Mucosa of descending colon (tissue), 3 donors: ENCODE data around the gene MCCC1. TPM values are rescaled to one million over a fixed set of nuclear protein-coding genes. Genes with fewer than 3 reads are reported as not detected.

Experiments used
- ATAC-seq: fragments of 200-7000 bp; cut with Tn5 transposase; one replicate; pipeline ENCODE4 v1.9.1; 2020; ENCODE audit warnings: mild to moderate bottlenecking, moderate library complexity
- DNase-seq, 3 donors: peaks; one replicate each; pipeline ENCODE4 v3.0.0-alpha.2; 2020
- H3K36me3 ChIP-seq: fragments of 200-600 bp; one replicate; pipeline ENCODE4 v1.8.0; 2021; ENCODE audit warnings: low read depth, mild to moderate bottlenecking
- H3K4me1 ChIP-seq: fragments of 200-600 bp; one replicate; pipeline ENCODE4 v1.8.0; 2021; ENCODE audit warnings: low read depth, mild to moderate bottlenecking
- H3K4me3 ChIP-seq: fragments of 200-600 bp; one replicate; pipeline ENCODE4 v1.8.0; 2021; ENCODE audit warnings: mild to moderate bottlenecking
- H3K9me3 ChIP-seq: fragments of 200-600 bp; one replicate; pipeline ENCODE4 v1.8.0; 2021; ENCODE audit warnings: mild to moderate bottlenecking
- intact Hi-C, 2 donors: fragments of 100-400 bp; cut with DNase I in 1 of 2; cut with micrococcal nuclease in 1 of 2; formaldehyde crosslinking; loops; one replicate each; pipeline versions ENCODE4 v1.11.0 to v1.11.1; 2022; cut with DNase I, micrococcal nuclease
- total RNA-seq, 3 donors: library from RNA; stranded (reverse); fragmentation: NEBNext Ultra II Directional in 2 of 3; extraction: Animal tissue kit (Norgen Biotek cat#: 25700) in 2 of 3; gene quantifications; one replicate each; pipeline versions ENCODE4 v1.2.1 to v1.2.4, GENCODE V29; 2021 to 2023
- TF ChIP-seq, protein P1 (sequence below): fragments of 200-600 bp; IDR thresholded peaks from one replicate; pipeline ENCODE4 v1.8.0; 2022; ENCODE audit warnings: antibody characterized with exemption, mild to moderate bottlenecking
- donor health status: DM: no; HTN: no; CAD: no; lungs with moderate emphysema.
- donor health status: DM: no; HTN: no; CAD: no.
- donor health status: DM: no; HTN: yes; CAD: no.

Gene MCCC1
- total RNA-seq, 3 donors from 2014 or later = 28.1 to 36.5 (median 32.8) TPM

DNA sequence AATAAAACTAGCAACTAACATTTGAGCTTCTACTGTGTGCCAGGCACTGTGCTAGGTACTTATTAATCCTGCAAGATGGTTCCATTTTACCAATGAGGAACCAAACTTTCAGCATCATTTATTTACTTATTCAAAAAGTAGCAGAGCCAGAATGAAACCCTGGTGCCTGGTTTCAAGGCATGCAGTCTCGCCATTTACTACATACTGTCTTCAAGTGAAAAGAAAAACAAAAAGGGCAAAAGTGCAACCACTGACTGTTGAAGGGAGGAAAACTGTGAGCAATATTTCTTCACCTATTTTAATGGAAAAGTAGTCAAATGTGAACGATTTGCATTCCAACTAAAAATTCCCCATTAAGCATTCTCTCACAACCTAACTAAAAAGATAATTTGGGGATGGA lies 127.7 kb downstream of the MCCC1 start:
- intact Hi-C loops = no loop called here
- H3K4me3 ChIP-seq = no peak overlapping the region
- peaks cover 30% of the 10 kb centered on the region for H3K4me1 ChIP-seq
- ATAC-seq = no peak
- H3K9me3 ChIP-seq = no peaks in the 10 kb centered on the region
- H3K36me3 ChIP-seq = no peaks in the 10 kb centered on the region
- no peak for DNase-seq
- TF ChIP-seq, protein P1, sequence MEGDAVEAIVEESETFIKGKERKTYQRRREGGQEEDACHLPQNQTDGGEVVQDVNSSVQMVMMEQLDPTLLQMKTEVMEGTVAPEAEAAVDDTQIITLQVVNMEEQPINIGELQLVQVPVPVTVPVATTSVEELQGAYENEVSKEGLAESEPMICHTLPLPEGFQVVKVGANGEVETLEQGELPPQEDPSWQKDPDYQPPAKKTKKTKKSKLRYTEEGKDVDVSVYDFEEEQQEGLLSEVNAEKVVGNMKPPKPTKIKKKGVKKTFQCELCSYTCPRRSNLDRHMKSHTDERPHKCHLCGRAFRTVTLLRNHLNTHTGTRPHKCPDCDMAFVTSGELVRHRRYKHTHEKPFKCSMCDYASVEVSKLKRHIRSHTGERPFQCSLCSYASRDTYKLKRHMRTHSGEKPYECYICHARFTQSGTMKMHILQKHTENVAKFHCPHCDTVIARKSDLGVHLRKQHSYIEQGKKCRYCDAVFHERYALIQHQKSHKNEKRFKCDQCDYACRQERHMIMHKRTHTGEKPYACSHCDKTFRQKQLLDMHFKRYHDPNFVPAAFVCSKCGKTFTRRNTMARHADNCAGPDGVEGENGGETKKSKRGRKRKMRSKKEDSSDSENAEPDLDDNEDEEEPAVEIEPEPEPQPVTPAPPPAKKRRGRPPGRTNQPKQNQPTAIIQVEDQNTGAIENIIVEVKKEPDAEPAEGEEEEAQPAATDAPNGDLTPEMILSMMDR = no peak

DNA sequence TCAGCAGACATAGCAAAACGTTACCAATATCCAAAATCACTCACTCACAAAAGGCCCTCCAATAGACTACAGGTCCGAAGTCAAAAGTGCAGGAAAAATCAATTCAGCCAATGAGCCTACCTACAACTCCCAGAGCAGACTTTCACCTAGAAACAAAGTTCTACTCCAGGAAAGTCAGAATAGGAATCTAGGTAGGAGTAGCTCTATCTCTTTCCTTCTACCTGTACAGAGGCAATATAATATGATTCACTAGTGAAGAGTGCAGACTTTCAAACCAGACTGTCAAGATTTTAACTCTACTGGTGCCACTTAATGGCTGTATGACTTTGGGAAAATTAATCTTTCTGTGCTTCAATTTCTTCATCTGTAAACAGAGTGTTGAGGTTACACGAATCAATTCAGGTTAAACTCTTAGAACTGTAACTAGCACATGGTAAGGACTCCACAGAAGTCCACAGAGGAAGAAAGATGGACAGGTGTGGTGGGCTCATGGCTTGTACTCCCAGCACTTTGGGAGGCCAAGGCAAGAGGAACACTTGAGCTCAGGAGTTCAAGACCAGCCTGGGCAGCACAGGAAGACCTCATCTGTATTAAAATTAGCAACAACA lies 128.4 kb downstream of the MCCC1 start:
- Histone ChIP-seq H3K9me3 (no peaks in the 10 kb centered on the region), H3K4me1 (peaks cover 30% of the 10 kb centered on the region), H3K4me3 (no peak overlapping the region), H3K36me3 (no peaks in the 10 kb centered on the region)
- TF ChIP-seq, protein P1 = no peak
- intact Hi-C loops = no loop called here
- ATAC-seq = peak; percentile 96
- DNase-seq = no peak

DNA sequence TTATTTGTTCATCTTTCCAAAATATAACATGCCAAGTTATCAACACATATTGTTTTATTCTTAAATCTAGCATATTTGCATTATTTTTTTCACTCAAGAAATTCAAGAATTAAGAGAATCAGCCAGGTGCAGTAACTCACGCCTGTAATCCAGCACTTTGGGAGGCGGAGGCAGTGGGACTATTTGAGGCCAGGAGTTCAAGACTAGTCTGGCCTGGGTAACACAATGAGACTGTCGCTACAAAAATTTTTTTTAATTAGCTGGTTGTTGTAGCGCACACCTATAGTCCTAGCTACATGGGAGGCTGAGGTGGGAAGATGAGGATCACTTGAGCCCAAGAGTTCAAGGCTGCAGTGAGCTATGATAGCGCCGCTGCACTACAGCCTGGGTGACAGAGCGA lies 129.4 kb downstream of the MCCC1 start:
- no peak for ATAC-seq
- H3K4me1 ChIP-seq = peaks cover 30% of the 10 kb centered on the region
- TF ChIP-seq, protein P1 = no peak

DNA sequence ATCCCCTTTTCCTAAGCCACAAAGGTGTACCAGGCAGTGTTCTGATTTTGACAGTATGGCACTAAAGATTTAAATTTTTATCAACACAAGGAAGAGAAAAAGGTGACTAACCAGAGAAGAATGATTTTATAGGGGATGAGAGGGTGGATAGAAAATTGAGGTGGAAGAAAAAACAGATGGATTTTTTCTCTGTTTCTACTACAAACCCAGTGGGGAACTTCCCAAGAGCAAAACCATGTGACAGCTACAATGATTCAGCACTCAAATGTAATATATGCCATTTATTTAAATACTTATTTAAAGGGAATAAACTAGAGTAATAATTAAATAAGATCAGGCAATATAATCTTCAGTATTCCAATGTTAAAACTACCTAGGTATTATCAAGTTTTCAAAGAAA lies 130.0 kb downstream of the MCCC1 start:
- intact Hi-C loops = no loop called here
- DNase-seq (no peak), ATAC-seq (no peak)
- Histone ChIP-seq H3K4me1 (peaks cover 30% of the 10 kb centered on the region), H3K4me3 (no peak overlapping the region), H3K36me3 (no peaks in the 10 kb centered on the region), H3K9me3 (no peaks in the 10 kb centered on the region)
- TF ChIP-seq, protein P1 = no peak

More for the DNA sequence above, 129.4 kb downstream of the MCCC1 start:
- Histone ChIP-seq H3K36me3 (no peaks in the 10 kb centered on the region), H3K4me3 (no peak overlapping the region), H3K9me3 (no peaks in the 10 kb centered on the region)
- intact Hi-C loops = no loop called here
- no peak for DNase-seq

DNA sequence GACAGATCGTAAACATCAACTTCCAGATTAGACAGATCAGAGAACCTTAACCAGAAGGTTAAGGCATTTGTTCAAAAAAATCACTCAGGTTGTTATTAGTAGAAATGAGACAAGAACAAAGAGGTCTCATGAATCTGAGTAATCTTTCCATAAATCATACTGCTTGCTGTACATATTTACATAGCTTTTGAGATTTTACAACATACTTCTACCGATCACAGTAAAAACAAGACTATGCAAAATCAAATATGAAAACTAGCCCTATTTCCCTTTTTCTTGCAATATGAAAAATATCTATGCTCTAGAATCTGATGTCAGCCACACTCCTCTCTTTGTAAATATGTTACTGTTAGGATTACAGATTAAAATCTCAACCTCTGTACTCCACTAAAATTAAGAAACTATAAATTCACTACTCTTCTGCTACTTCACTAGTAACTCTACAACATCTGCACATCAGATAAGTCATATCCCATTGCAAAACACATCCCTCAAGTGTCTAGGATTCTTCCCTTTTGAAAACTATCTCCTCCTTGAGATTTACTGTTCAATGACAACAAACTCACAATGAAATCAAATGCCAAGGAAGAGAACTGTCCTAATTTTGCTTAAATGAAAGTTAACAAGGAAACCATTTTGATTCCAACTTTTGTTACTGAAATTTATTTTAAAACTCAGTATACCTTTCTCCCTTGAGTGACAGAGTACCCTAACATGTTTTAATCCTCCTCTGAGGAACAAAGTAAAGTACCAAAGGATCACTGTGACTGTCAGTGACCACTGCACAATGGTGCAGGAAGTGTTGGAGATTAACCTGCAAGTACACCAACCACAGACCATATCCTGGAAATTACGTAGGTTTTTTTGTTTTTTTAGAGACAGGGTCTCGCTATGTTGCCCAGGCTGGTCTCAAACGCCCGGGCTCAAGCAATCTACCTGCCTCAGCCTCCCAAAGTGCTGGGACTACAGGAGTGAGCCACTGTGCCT lies 131.8 kb downstream of the MCCC1 start:
- TF ChIP-seq, protein P1 = no peak
- DNase-seq = no peak

More for the DNA sequence above, 131.8 kb downstream of the MCCC1 start:
- Histone ChIP-seq H3K4me3 (no peak overlapping the region), H3K4me1 (peaks cover 30% of the 10 kb centered on the region), H3K9me3 (no peaks in the 10 kb centered on the region), H3K36me3 (no peaks in the 10 kb centered on the region)
- peak; percentile 59 for ATAC-seq
- intact Hi-C loops = no loop called here
